B cell (primary cell): ENCODE measurements around the gene LPGAT1. TPM values are rescaled to one million over a fixed set of nuclear protein-coding genes. Genes with fewer than 3 reads are reported as not detected.

ENCODE experiments used
- ATAC-seq: fragments of 200-7000 bp; cut with Tn5 transposase; one replicate; pipeline ENCODE4 v1.10.0; 2021; ENCODE audit warnings: low read depth, mild to moderate bottlenecking, moderate number of reproducible peaks, moderate library complexity
- CTCF ChIA-PET: fragments of 350-600 bp; sonication (Branson Sonifier 250); formaldehyde crosslinking; loops from one replicate; lab custom pipeline; 2021; ENCODE audit warnings: antibody characterized with exemption, inconsistent platforms; lab: Charles Lee
- POLR2A ChIA-PET: fragments of 350-600 bp; sonication (Branson Sonifier 250); formaldehyde crosslinking; loops from one replicate; lab custom pipeline; 2021; ENCODE audit warnings: antibody characterized with exemption; lab: Charles Lee
- DNase-seq: peaks from one replicate; pipeline ENCODE4 v3.0.0; 2013
- H2AFZ ChIP-seq: 2 replicates; pipeline ENCODE4 v1.6.1; 2012; ENCODE audit warnings: mild to moderate bottlenecking, low read depth, low read length; ENCODE audit not compliant: insufficient read depth, poor library complexity, severe bottlenecking
- H3K27ac ChIP-seq, 2 donors: 1 replicate in 1 of 2; 2 replicates in 1 of 2; pipeline ENCODE4 v1.5.1; 2012 to 2013; ENCODE audit warnings: low read length in 2 of 2, mild to moderate bottlenecking in 2 of 2, moderate library complexity in 1 of 2
- H3K27me3 ChIP-seq, 4 experiments: fragments of 200-600 bp in 1 of 4; sonication (generic) in 1 of 4; replicated peaks in 1 of 4; 1 replicate in 2 of 4; 2 replicates in 2 of 4; pipeline versions ENCODE4 v1.6.1 to v1.7.0; 2013 to 2016; ENCODE audit warnings: low read length in 3 of 4, mild to moderate bottlenecking in 2 of 4, mixed read lengths in 1 of 4, moderate library complexity in 1 of 4; ENCODE audit not compliant: insufficient read depth in 4 of 4, control insufficient read depth in 3 of 4; ENCODE audit errors: control extremely low read depth in 1 of 4
- H3K36me3 ChIP-seq, 2 experiments: replicated peaks in 1 of 2; 1 replicate in 1 of 2; 2 replicates in 1 of 2; pipeline versions ENCODE4 v1.6.1 to v1.7.1; 2013; ENCODE audit warnings: low read length in 1 of 2; ENCODE audit not compliant: insufficient read depth in 2 of 2, control insufficient read depth in 1 of 2; ENCODE audit errors: control extremely low read depth in 1 of 2, extremely low read depth in 1 of 2
- H3K4me1 ChIP-seq, 2 donors: fragments of 200-600 bp in 1 of 2; sonication (generic) in 1 of 2; 1 replicate in 1 of 2; 2 replicates in 1 of 2; pipeline versions ENCODE4 v1.5.1 to v1.6.1; 2013 to 2017; ENCODE audit warnings: low read length in 2 of 2; ENCODE audit not compliant: control insufficient read depth in 2 of 2, insufficient read depth in 2 of 2
- H3K4me2 ChIP-seq: replicated peaks from 2 replicates; pipeline ENCODE3; 2012; ENCODE audit warnings: mild to moderate bottlenecking, low read depth, low read length; ENCODE audit not compliant: poor library complexity, severe bottlenecking
- H3K4me3 ChIP-seq, 5 experiments: fragments of 200-600 bp in 1 of 5; sonication (generic) in 1 of 5; 1 replicate in 3 of 5; 2 replicates in 2 of 5; pipeline versions ENCODE4 v1.5.1 to v1.7.0; 2011 to 2016; ENCODE audit warnings: low read length in 4 of 5, mild to moderate bottlenecking in 4 of 5, low read depth in 2 of 5, control low read depth in 1 of 5, moderate library complexity in 1 of 5; ENCODE audit not compliant: insufficient read depth in 1 of 5; ENCODE audit errors: control extremely low read depth in 1 of 5, extremely low read depth in 1 of 5
- H3K79me2 ChIP-seq: fragments of 200-600 bp; sonication (generic); one replicate; pipeline ENCODE4 v1.6.0; 2016; ENCODE audit warnings: low read length; ENCODE audit not compliant: control insufficient read depth, insufficient read depth
- H3K9ac ChIP-seq: fragments of 200-600 bp; sonication (generic); 2 replicates; pipeline ENCODE4 v1.6.1; 2017; ENCODE audit warnings: mild to moderate bottlenecking, low read length, moderate library complexity
- H3K9me3 ChIP-seq, 3 donors: one replicate each; pipeline versions ENCODE4 v1.6.1 to v1.7.1; 2013; ENCODE audit warnings: low read length in 2 of 3; ENCODE audit not compliant: control insufficient read depth in 2 of 3, insufficient read depth in 1 of 3; ENCODE audit errors: control extremely low read depth in 1 of 3
- H4K20me1 ChIP-seq: 2 replicates; pipeline ENCODE4 v1.6.0; 2012; ENCODE audit warnings: mild to moderate bottlenecking, low read length; ENCODE audit not compliant: insufficient read depth, control insufficient read depth, poor library complexity, severe bottlenecking
- H3K27ac Mint-ChIP-seq: one replicate; pipeline ENCODE4 v1.8.0; 2021; ENCODE audit warnings: mixed read lengths
- H3K27me3 Mint-ChIP-seq: one replicate; pipeline ENCODE4 v1.8.0; 2021; ENCODE audit warnings: mixed read lengths
- H3K4me1 Mint-ChIP-seq: one replicate; pipeline ENCODE4 v1.8.0; 2021; ENCODE audit warnings: mixed read lengths
- H3K4me3 Mint-ChIP-seq: one replicate; pipeline ENCODE4 v1.8.0; 2021; ENCODE audit warnings: mixed read lengths
- H3K9me3 Mint-ChIP-seq: one replicate; pipeline ENCODE4 v1.8.0; 2022; ENCODE audit warnings: mixed read lengths; ENCODE audit not compliant: insufficient read depth
- CTCF ChIP-seq: fragments of 200-600 bp; IDR thresholded peaks from one replicate; pipeline ENCODE4 v1.8.0; 2022; ENCODE audit warnings: antibody characterized with exemption, mild to moderate bottlenecking
- EZH2 ChIP-seq: IDR thresholded peaks from 2 replicates; pipeline ENCODE4 v1.6.1; 2012; ENCODE audit warnings: borderline replicate concordance, low read depth, mild to moderate bottlenecking, moderate library complexity, low read length; ENCODE audit not compliant: insufficient read depth, poor library complexity, severe bottlenecking
- WGBS: methylation state at CpG from one replicate; pipeline ENCODE4 v1.1.5; 2013; ENCODE audit warnings: missing lambda C conversion rate; ENCODE audit not compliant: insufficient coverage; 5-methylcytosine and 5-hydroxymethylcytosine counted together
- intact Hi-C: fragments of 100-400 bp; cut with micrococcal nuclease; formaldehyde crosslinking; loops from one replicate; pipeline ENCODE4 v1.10.0; 2022
- polyA plus RNA-seq: library from polyadenylated mRNA; depleted of rRNA; stranded (reverse); fragments of >200 nt; gene quantifications from 2 replicates; pipeline ENCODE4 v1.2.3, GENCODE V29; 2012
- total RNA-seq, 2 donors: library from RNA; stranded (reverse); fragments of 120-200 nt in 1 of 2; gene quantifications; 1 replicate in 1 of 2; 2 replicates in 1 of 2; pipeline versions ENCODE4 v1.2.3 to v1.2.4, GENCODE V29; 2013 to 2022

LPGAT1 gene
- total and polyA plus RNA-seq, 2 donors (not counting 1 experiment from before 2014, with no cell fraction given), result 9.3 to 63.8 TPM

GRCh38 chr1:211739671-211740411 is 90.7 kb downstream of the LPGAT1 start:
- Histone ChIP-seq H3K27ac (no peak overlapping the region), H4K20me1 (no peaks in the 10 kb centered on the region), H3K4me2 (peak overlapping the region; percentile 2), H3K9ac (peak overlapping the region; percentile 6), H3K79me2 (no peaks in the 10 kb centered on the region), H3K9me3 (no peaks in the 10 kb centered on the region), H3K27me3 (no peaks in the 10 kb centered on the region), H2AFZ (no peak overlapping the region), H3K36me3 (no peaks in the 10 kb centered on the region), H3K4me1 (peaks cover 7 to 21% of the 10 kb centered on the region in 2 donors), H3K4me3 (no peak overlapping the region)
- DNase-seq (no peak), ATAC-seq (no peak)
- ChIA-PET CTCF (interaction anchor here (0.6 to 2.0 kb wide), 5 partner anchors 13 to 911 kb away, joined by 3 to 4 read pairs (median 3); no protein-coding TSS in a partner anchor), POLR2A (no interaction called here)
- Mint-ChIP-seq H3K27me3 (peaks cover 8% of the 10 kb centered on the region), H3K4me3 (peak overlapping the region; percentile 21), H3K27ac (no peak overlapping the region), H3K4me1 (peaks cover 19% of the 10 kb centered on the region), H3K9me3 (no peaks in the 10 kb centered on the region)
- WGBS, result 44% methylated on average over 2 of the region's 6 CpGs
- TF ChIP-seq CTCF (no peak), EZH2 (no peak)
- intact Hi-C loops, result no loop called here

DNA sequence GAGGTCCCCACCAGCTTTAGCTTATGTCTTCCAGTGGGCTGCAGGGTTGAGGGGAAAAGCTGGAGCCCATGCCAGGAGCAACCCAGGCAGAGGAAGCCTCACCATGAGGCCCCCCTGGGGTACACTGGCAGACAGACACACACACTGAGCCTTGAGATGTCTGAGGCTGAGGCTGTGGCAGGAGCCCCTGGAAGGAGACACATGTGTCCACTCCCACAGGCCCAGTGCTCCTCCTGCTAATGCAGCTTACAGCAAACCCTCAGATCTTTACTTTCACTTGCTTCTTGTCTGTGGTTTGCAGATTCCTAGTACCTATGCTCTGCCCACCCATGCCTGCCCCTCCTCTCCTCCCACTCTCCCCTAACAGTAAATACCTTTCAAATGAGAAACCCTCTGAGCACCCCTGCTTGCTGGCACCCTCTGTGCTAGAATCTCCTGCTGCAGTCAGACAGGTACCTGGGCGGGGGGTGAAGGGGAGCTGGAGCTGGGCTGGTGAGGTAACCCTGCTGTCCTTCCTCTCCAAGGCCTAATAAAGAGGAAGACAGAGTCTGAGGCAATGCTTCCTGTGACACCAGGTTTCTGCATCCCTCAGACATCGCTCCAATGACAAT is 91.8 kb downstream of the LPGAT1 start:
- intact Hi-C loops, result no loop called here
- no peak for ATAC-seq

More for the DNA sequence above, 91.8 kb downstream of the LPGAT1 start:
- Histone ChIP-seq H3K4me1 (peaks cover 7 to 21% of the 10 kb centered on the region in 2 donors), H3K27me3 (no peaks in the 10 kb centered on the region), H3K4me3 (no peak overlapping the region), H3K27ac (no peak overlapping the region), H3K4me2 (no peak overlapping the region), H3K9me3 (no peaks in the 10 kb centered on the region), H3K79me2 (no peaks in the 10 kb centered on the region), H3K36me3 (no peaks in the 10 kb centered on the region), H4K20me1 (no peaks in the 10 kb centered on the region), H3K9ac (no peak overlapping the region), H2AFZ (no peak overlapping the region)
- no peak overlapping the region for H3K27ac Mint-ChIP-seq
- H3K9me3 Mint-ChIP-seq, result no peaks in the 10 kb centered on the region
- WGBS, result 88% methylated on average over 2 of the region's 2 CpGs
- ChIA-PET POLR2A (no interaction called here), CTCF (interaction anchor here (0.8 to 2.0 kb wide), 2 partner anchors 12 to 58 kb away, joined by 3 to 4 read pairs; no protein-coding TSS in a partner anchor)
- H3K4me1 Mint-ChIP-seq, result peaks cover 19% of the 10 kb centered on the region
- H3K27me3 Mint-ChIP-seq, result peaks cover 8% of the 10 kb centered on the region
- TF ChIP-seq EZH2 (no peak), CTCF (no peak)
- no peak for DNase-seq
- no peak overlapping the region for H3K4me3 Mint-ChIP-seq
